A549 (cell line): ENCODE data around the gene NCAPG.

Source experiments
- TF ChIP-seq, protein P1 (sequence below): fragments of 200-600 bp; sonication (generic); IDR thresholded peaks from 2 replicates; pipeline ENCODE4 v1.6.1; 2016; ENCODE audit warnings: antibody characterized with exemption, mild to moderate bottlenecking, moderate library complexity
- TF ChIP-seq, protein P2 (sequence below): fragments of >200 bp; sonication (Bioruptor Twin); formaldehyde crosslinking; IDR thresholded peaks from 3 replicates; pipeline ENCODE4 v1.5.1; 2016

DNA sequence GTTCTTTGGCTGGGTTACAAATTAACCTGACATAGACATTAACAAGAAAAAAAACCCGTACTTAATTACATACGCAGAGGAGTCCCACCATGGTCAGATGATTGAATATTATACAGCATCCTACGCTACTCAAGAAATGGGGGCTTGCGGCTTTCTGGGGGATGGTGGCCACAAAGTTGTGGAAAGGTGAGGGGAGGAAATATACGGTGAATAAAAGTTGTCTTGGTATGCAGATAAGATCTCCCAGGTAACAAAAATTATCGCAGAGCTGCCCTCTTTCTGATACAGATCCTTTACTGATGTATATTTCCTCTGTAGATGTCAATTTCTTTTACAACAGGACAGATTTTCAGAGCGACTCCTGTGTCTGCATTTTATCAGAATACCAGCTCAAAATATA lies 1.1 kb upstream of the NCAPG start:
- TF ChIP-seq, protein P1, sequence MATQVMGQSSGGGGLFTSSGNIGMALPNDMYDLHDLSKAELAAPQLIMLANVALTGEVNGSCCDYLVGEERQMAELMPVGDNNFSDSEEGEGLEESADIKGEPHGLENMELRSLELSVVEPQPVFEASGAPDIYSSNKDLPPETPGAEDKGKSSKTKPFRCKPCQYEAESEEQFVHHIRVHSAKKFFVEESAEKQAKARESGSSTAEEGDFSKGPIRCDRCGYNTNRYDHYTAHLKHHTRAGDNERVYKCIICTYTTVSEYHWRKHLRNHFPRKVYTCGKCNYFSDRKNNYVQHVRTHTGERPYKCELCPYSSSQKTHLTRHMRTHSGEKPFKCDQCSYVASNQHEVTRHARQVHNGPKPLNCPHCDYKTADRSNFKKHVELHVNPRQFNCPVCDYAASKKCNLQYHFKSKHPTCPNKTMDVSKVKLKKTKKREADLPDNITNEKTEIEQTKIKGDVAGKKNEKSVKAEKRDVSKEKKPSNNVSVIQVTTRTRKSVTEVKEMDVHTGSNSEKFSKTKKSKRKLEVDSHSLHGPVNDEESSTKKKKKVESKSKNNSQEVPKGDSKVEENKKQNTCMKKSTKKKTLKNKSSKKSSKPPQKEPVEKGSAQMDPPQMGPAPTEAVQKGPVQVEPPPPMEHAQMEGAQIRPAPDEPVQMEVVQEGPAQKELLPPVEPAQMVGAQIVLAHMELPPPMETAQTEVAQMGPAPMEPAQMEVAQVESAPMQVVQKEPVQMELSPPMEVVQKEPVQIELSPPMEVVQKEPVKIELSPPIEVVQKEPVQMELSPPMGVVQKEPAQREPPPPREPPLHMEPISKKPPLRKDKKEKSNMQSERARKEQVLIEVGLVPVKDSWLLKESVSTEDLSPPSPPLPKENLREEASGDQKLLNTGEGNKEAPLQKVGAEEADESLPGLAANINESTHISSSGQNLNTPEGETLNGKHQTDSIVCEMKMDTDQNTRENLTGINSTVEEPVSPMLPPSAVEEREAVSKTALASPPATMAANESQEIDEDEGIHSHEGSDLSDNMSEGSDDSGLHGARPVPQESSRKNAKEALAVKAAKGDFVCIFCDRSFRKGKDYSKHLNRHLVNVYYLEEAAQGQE, result no peak
- TF ChIP-seq, protein P2, sequence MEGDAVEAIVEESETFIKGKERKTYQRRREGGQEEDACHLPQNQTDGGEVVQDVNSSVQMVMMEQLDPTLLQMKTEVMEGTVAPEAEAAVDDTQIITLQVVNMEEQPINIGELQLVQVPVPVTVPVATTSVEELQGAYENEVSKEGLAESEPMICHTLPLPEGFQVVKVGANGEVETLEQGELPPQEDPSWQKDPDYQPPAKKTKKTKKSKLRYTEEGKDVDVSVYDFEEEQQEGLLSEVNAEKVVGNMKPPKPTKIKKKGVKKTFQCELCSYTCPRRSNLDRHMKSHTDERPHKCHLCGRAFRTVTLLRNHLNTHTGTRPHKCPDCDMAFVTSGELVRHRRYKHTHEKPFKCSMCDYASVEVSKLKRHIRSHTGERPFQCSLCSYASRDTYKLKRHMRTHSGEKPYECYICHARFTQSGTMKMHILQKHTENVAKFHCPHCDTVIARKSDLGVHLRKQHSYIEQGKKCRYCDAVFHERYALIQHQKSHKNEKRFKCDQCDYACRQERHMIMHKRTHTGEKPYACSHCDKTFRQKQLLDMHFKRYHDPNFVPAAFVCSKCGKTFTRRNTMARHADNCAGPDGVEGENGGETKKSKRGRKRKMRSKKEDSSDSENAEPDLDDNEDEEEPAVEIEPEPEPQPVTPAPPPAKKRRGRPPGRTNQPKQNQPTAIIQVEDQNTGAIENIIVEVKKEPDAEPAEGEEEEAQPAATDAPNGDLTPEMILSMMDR, result no peak
